ENCODE results near the gene SCG3. TPM values are rescaled to one million over a fixed set of nuclear protein-coding genes. Genes with fewer than 3 reads are reported as not detected.

The SCG3 gene
- polyA plus RNA-seq (2012; rRNA removed): 0.16 and 0.41 TPM in 2 replicates
- polyA plus RNA-seq (2012; cell fraction: cytosol; rRNA removed): 0.67 and 0.85 TPM in 2 replicates
- polyA plus RNA-seq (2012; cell fraction: nucleus; rRNA removed): 0.05 and 0.06 TPM in 2 replicates

DNA sequence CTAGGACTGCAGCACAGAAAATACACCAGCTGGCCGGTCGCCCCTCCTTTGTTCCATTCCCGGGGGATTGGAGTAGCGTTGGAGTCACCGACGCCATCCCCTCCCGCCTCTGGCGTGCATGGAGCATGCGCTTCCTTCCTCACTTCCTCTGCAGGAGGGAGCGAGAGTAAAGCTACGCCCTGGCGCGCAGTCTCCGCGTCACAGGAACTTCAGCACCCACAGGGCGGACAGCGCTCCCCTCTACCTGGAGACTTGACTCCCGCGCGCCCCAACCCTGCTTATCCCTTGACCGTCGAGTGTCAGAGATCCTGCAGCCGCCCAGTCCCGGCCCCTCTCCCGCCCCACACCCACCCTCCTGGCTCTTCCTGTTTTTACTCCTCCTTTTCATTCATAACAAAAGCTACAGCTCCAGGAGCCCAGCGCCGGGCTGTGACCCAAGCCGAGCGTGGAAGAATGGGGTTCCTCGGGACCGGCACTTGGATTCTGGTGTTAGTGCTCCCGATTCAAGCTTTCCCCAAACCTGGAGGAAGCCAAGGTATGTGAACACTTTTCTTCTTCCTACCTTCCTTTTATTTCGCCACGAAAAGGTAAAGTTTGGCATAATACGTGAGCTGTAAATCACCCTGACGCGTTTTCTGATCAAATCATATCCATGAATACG is at the start of gene SCG3:
SCG3 (plus strand) TSS at position 201 of the 661 bp plus-strand sequence; CDS start at position 454, 253 bp downstream.
- ChIA-PET POLR2A (interaction anchor here (0.8 to 1.6 kb wide), 11 partner anchors 10 to 95 kb away, joined by 3 to 5 read pairs (median 4); partner anchors contain the start of genes DMXL2 and LYSMD2), CTCF (interaction anchor here (1.0 to 5.0 kb wide), 10 partner anchors 9 to 95 kb away, joined by 3 to 44 read pairs (median 4); no protein-coding TSS in a partner anchor)
- WGBS (ENCODE audit: low lambda C conversion rate): 11% methylated on average over 29 of the region's 38 CpGs
- H4K20me1 ChIP-seq (ENCODE audit: insufficient read depth): no peaks in the 10 kb centered on the region
- no peaks in the 10 kb centered on the region for H3F3A ChIP-seq (replicated peaks; ENCODE audit: insufficient read depth)
- H3K27me3 ChIP-seq (ENCODE audit: insufficient read depth): no peaks in the 10 kb centered on the region; the same call in 1 of the 2 replicates
- peak within 1 kb of the TSS; percentile 83 for H2AFZ ChIP-seq (ENCODE audit: low read depth)
- DNase-seq: peak; percentile 80
- no peaks in the 10 kb centered on the region for H3K79me2 ChIP-seq (ENCODE audit: insufficient read depth)
- H3K4me1 ChIP-seq (ENCODE audit: control insufficient read depth in 1 of 2, insufficient read depth in 2 of 2, low read depth in 1 of 2, low read length in 1 of 2): peaks cover 0 to 5% of the 10 kb centered on the region in 2 experiments; a peak in 2 of 4 replicates
- no peaks in the 10 kb centered on the region for H3K9me2 ChIP-seq
- peak within 1 kb of the TSS in 1 of 2 experiments; percentile 64; a peak in 2 of 4 replicates for H3K27ac ChIP-seq (ENCODE audit: low read depth in 2 of 2, low read length in 1 of 2)
- H3K9ac ChIP-seq: no peak within 1 kb of the TSS
- H3K4me2 ChIP-seq: peak within 1 kb of the TSS; percentile 73
- H3K9me3 ChIP-seq: no peaks in the 10 kb centered on the region
- TF ChIP-seq SIN3A (IDR thresholded peaks at IDR 0.05; ENCODE audit: borderline replicate concordance, low read depth, low read length) (0 out of 2 replicates have a peak, but pooled peaks have one; percentile 50), GABPA (IDR thresholded peaks at IDR 0.05; ENCODE audit: low read depth) (0 out of 2 replicates have a peak, but pooled peaks have one; percentile 12), SMC3 (IDR thresholded peaks at IDR 0.05; ENCODE audit: low read depth, low read length) (no peak), RFX5 (IDR thresholded peaks at IDR 0.05; ENCODE audit: low read length) (no peak), NRF1 (IDR thresholded peaks at IDR 0.05; ENCODE audit: low read depth, low read length) (peak; percentile 73), RAD21 (IDR thresholded peaks at IDR 0.05; ENCODE audit: low read length) (peak; percentile 2; the same call in 1 of the 2 replicates), MEF2A (IDR thresholded peaks at IDR 0.05; ENCODE audit: borderline replicate concordance, low read depth) (no peak), EP300 (IDR thresholded peaks at IDR 0.05; ENCODE audit: borderline replicate concordance in 1 of 2, low read depth in 1 of 2, low read length in 1 of 2) (no peak), TEAD4 (IDR thresholded peaks at IDR 0.05; ENCODE audit: borderline replicate concordance, insufficient read depth) (no peak), MXI1 (IDR thresholded peaks at IDR 0.05; ENCODE audit: low read depth, low read length) (peak; percentile 75; the same call in 1 of the 2 replicates), YY1 (IDR thresholded peaks at IDR 0.05; ENCODE audit: low read depth) (no peak), FOXJ3 (CRISPR knock-in tag; IDR thresholded peaks at IDR 0.05) (no peak), EZH2phosphoT487 (IDR thresholded peaks at IDR 0.05; ENCODE audit: borderline replicate concordance, low read depth) (no peak), TAF1 (IDR thresholded peaks at IDR 0.05; ENCODE audit: borderline replicate concordance, low read depth, low read length) (no peak), CHD2 (IDR thresholded peaks at IDR 0.05; ENCODE audit: low read length, partially characterized antibody) (peak; percentile 53)
- TF ChIP-seq, protein P1, sequence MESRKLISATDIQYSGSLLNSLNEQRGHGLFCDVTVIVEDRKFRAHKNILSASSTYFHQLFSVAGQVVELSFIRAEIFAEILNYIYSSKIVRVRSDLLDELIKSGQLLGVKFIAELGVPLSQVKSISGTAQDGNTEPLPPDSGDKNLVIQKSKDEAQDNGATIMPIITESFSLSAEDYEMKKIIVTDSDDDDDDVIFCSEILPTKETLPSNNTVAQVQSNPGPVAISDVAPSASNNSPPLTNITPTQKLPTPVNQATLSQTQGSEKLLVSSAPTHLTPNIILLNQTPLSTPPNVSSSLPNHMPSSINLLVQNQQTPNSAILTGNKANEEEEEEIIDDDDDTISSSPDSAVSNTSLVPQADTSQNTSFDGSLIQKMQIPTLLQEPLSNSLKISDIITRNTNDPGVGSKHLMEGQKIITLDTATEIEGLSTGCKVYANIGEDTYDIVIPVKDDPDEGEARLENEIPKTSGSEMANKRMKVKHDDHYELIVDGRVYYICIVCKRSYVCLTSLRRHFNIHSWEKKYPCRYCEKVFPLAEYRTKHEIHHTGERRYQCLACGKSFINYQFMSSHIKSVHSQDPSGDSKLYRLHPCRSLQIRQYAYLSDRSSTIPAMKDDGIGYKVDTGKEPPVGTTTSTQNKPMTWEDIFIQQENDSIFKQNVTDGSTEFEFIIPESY (IDR thresholded peaks at IDR 0.05; ENCODE audit: borderline replicate concordance, low read depth): no peak
- TF ChIP-seq, protein P2, sequence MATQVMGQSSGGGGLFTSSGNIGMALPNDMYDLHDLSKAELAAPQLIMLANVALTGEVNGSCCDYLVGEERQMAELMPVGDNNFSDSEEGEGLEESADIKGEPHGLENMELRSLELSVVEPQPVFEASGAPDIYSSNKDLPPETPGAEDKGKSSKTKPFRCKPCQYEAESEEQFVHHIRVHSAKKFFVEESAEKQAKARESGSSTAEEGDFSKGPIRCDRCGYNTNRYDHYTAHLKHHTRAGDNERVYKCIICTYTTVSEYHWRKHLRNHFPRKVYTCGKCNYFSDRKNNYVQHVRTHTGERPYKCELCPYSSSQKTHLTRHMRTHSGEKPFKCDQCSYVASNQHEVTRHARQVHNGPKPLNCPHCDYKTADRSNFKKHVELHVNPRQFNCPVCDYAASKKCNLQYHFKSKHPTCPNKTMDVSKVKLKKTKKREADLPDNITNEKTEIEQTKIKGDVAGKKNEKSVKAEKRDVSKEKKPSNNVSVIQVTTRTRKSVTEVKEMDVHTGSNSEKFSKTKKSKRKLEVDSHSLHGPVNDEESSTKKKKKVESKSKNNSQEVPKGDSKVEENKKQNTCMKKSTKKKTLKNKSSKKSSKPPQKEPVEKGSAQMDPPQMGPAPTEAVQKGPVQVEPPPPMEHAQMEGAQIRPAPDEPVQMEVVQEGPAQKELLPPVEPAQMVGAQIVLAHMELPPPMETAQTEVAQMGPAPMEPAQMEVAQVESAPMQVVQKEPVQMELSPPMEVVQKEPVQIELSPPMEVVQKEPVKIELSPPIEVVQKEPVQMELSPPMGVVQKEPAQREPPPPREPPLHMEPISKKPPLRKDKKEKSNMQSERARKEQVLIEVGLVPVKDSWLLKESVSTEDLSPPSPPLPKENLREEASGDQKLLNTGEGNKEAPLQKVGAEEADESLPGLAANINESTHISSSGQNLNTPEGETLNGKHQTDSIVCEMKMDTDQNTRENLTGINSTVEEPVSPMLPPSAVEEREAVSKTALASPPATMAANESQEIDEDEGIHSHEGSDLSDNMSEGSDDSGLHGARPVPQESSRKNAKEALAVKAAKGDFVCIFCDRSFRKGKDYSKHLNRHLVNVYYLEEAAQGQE (IDR thresholded peaks at IDR 0.05; ENCODE audit: low read depth, low read length): peak; percentile 99
- H3K36me3 ChIP-seq (replicated peaks in 1 of 2; ENCODE audit: control insufficient read depth in 1 of 2, insufficient read depth in 2 of 2, low read length in 1 of 2): peaks cover 0 to 6% of the 10 kb centered on the region in 2 experiments
- H3K4me3 ChIP-seq (ENCODE audit: low read depth in 2 of 2, low read length in 1 of 2): peak within 1 kb of the TSS; percentile 31 to 48; a peak in 3 of 4 replicates
